Fibroblast of lung (primary cell): ENCODE data around the gene COL24A1.

Experiments
- CTCF ChIP-seq, 2 donors: IDR thresholded peaks in 1 of 2; conservative IDR thresholded peaks in 1 of 2; 1 replicate in 1 of 2; 2 replicates in 1 of 2; pipeline ENCODE4 v1.5.1; 2011 to 2012; ENCODE audit warnings: low read length in 2 of 2, control low read depth in 1 of 2, inconsistent platforms in 1 of 2, low read depth in 1 of 2, mild to moderate bottlenecking in 1 of 2
- EZH2 ChIP-seq: IDR thresholded peaks from 2 replicates; pipeline ENCODE4 v1.5.1; 2012; ENCODE audit warnings: low read length, control low read depth, mild to moderate bottlenecking; ENCODE audit errors: missing control alignments

GRCh38 chr1:85898861-85899260, 257.7 kb downstream of the COL24A1 start:
- TF ChIP-seq CTCF (conservative IDR thresholded peaks at IDR 0.05 in 1 of 2, IDR thresholded peaks at IDR 0.05 in 1 of 2; ENCODE audit: low read depth in 1 of 2, low read length in 2 of 2): no peak
- TF ChIP-seq EZH2: no peak
